GM21360 (cell line): ENCODE data around the gene C8G.

Experiments
- ATAC-seq: cut with Tn5 transposase; IDR thresholded peaks from one replicate; pipeline ENCODE4 v1.9.1; 2021; ENCODE audit warnings: mild to moderate bottlenecking, moderate library complexity; ENCODE audit not compliant: unreplicated experiment

C8G gene

GRCh38 chr9:136940526-136941230 is 4.4 kb upstream of the C8G start:
- ATAC-seq = no peak

- ATAC-seq = no peak
Measured at GRCh38 chr9:136941231-136942111, 3.6 kb upstream of the C8G start.

- ATAC-seq = no peak
Measured at GRCh38 chr9:136942112-136942880, 2.7 kb upstream of the C8G start.

- no peak for ATAC-seq
Measured at GRCh38 chr9:136942881-136943230, 2.2 kb upstream of the C8G start.

- ATAC-seq = peak; percentile 10
Measured at GRCh38 chr9:136943291-136944211, 1.5 kb upstream of the C8G start.

- peak; percentile 42 for ATAC-seq
Measured at GRCh38 chr9:136944212-136944518, 878 bp upstream of the C8G start.

GRCh38 chr9:136945333-136946227 is 537 bp downstream of the C8G start:
- no peak for ATAC-seq

- ATAC-seq = no peak
Measured at GRCh38 chr9:136946228-136947027, 1.4 kb downstream of the C8G start.

GRCh38 chr9:136947028-136947891 is 2.2 kb downstream of the C8G start:
- ATAC-seq = no peak

GRCh38 chr9:136947955-136948510 is 3.0 kb downstream of the C8G start:
- no peak for ATAC-seq

- ATAC-seq = no peak
Measured at GRCh38 chr9:136949239-136949816, 4.3 kb downstream of the C8G start.

GRCh38 chr9:136949817-136950655 is 5.0 kb downstream of the C8G start:
- peak; percentile 73 for ATAC-seq

GRCh38 chr9:136950656-136951276 is 5.7 kb downstream of the C8G start:
- no peak for ATAC-seq

- ATAC-seq = no peak
Measured at GRCh38 chr9:136951541-136952320, 6.7 kb downstream of the C8G start, which contains the start of gene LCN12. LCN12 (plus strand) TSS chr9:136952273; CDS start chr9:136952328, 55 bp downstream.

GRCh38 chr9:136952321-136952850 is 7.3 kb downstream of the C8G start:
- ATAC-seq = no peak
